PC-3 (cell line): ENCODE results near the gene DTNB. TPM values are rescaled to one million over a fixed set of nuclear protein-coding genes. Genes with fewer than 3 reads are reported as not detected.

Experiments
- ATAC-seq: fragments of 200-7000 bp; cut with Tn5 transposase; 2 replicates; pipeline ENCODE4 v1.9.1; 2020; ENCODE audit warnings: mild to moderate bottlenecking, moderate library complexity
- BruUV-seq: library from RNA; stranded (reverse); fragments of 400-500 nt; replicated peaks from 2 replicates; lab custom pipeline; 2021; lab: Mats Ljungman, UMichigan
- CTCF ChIA-PET: fragments of 300-600 bp; sonication (Branson Sonifier 250); formaldehyde crosslinking; loops from one replicate; lab custom pipeline; 2022; ENCODE audit warnings: antibody characterized with exemption; lab: Charles Lee
- POLR2A ChIA-PET: fragments of 300-600 bp; sonication (Branson Sonifier 250); formaldehyde crosslinking; loops from one replicate; lab custom pipeline; 2022; ENCODE audit warnings: antibody characterized with exemption; ENCODE audit not compliant: unreplicated experiment; lab: Charles Lee
- DNase-seq: peaks from one replicate; pipeline ENCODE4 v3.0.0-alpha.2; 2015
- H2AFZ ChIP-seq: fragments of 300-600 bp; sonication (generic); 2 replicates; pipeline ENCODE4 v1.6.0; 2016; ENCODE audit warnings: antibody characterized with exemption, low read length
- H3F3A ChIP-seq: fragments of 300-600 bp; sonication (generic); one replicate; pipeline ENCODE4 v1.6.0; 2017; ENCODE audit warnings: antibody characterized with exemption, low read length, control low read depth, mild to moderate bottlenecking; ENCODE audit not compliant: unreplicated experiment
- H3K27ac ChIP-seq: fragments of 300-600 bp; sonication (generic); 2 replicates; pipeline ENCODE4 v1.5.1; 2016; ENCODE audit warnings: mild to moderate bottlenecking, low read length
- H3K27me3 ChIP-seq: fragments of 300-600 bp; sonication (generic); 2 replicates; pipeline ENCODE4 v1.6.1; 2016; ENCODE audit warnings: low read length, mixed read lengths
- H3K36me3 ChIP-seq: fragments of 300-600 bp; sonication (generic); 2 replicates; pipeline ENCODE4 v1.6.1; 2016; ENCODE audit warnings: low read depth, mixed run types, low read length, mixed read lengths
- H3K4me1 ChIP-seq: fragments of 300-600 bp; sonication (generic); 2 replicates; pipeline ENCODE4 v1.5.1; 2016; ENCODE audit warnings: low read length; ENCODE audit not compliant: insufficient read depth
- H3K4me2 ChIP-seq: fragments of 300-600 bp; sonication (generic); 2 replicates; pipeline ENCODE4 v1.6.0; 2016; ENCODE audit warnings: low read length
- H3K4me3 ChIP-seq: fragments of 300-600 bp; sonication (generic); 2 replicates; pipeline ENCODE4 v1.5.1; 2016; ENCODE audit warnings: mild to moderate bottlenecking, low read length, mixed read lengths
- H3K79me2 ChIP-seq: fragments of 300-600 bp; sonication (generic); 2 replicates; pipeline ENCODE4 v1.6.1; 2017; ENCODE audit warnings: low read length, mixed read lengths
- H3K9ac ChIP-seq: fragments of 300-600 bp; sonication (generic); 2 replicates; pipeline ENCODE4 v1.6.0; 2016; ENCODE audit warnings: mild to moderate bottlenecking, low read length
- H3K9me2 ChIP-seq: fragments of 300-600 bp; sonication (generic); replicated peaks from 2 replicates; pipeline ENCODE4 v1.6.1; 2016; ENCODE audit warnings: mixed run types, low read length, mixed read lengths
- H3K9me3 ChIP-seq: fragments of 300-600 bp; sonication (generic); 2 replicates; pipeline ENCODE4 v1.6.1; 2016; ENCODE audit warnings: low read length, mixed read lengths
- H4K20me1 ChIP-seq: fragments of 300-600 bp; sonication (generic); 2 replicates; pipeline ENCODE4 v1.6.1; 2016; ENCODE audit warnings: low read length, mixed read lengths
- CTCF ChIP-seq: fragments of 300-600 bp; sonication (generic); conservative IDR thresholded peaks from 2 replicates; pipeline ENCODE4 v1.5.1; 2017; ENCODE audit warnings: antibody characterized with exemption, low read depth, mild to moderate bottlenecking, low read length
- EZH2 ChIP-seq: fragments of 300-600 bp; sonication (generic); IDR thresholded peaks from one replicate; pipeline ENCODE4 v1.6.1; 2017; ENCODE audit warnings: antibody characterized with exemption, mild to moderate bottlenecking, low read length; ENCODE audit not compliant: unreplicated experiment
- EZH2phosphoT487 ChIP-seq: fragments of 300-600 bp; sonication (generic); IDR thresholded peaks from 2 replicates; pipeline ENCODE4 v1.6.1; 2018; ENCODE audit warnings: mild to moderate bottlenecking, antibody characterized with exemption, low read length, borderline replicate concordance
- intact Hi-C: fragments of 100-400 bp; cut with micrococcal nuclease; formaldehyde crosslinking; loops from 2 replicates; pipeline ENCODE4 v1.9.0; 2023
- total RNA-seq: library from RNA; depleted of rRNA; stranded (reverse); fragments of >200 nt; gene quantifications from 2 replicates; pipeline ENCODE4 v1.2.3, GENCODE V29; 2014

The DTNB gene
- total RNA-seq, 1 experiment from 2014 or later = 23.1 TPM

GRCh38 chr2:25339211-25339674, 334.1 kb downstream of the DTNB start:
- Histone ChIP-seq H3K27me3 (no peaks in the 10 kb centered on the region), H3K36me3 (no peaks in the 10 kb centered on the region), H3F3A (no peaks in the 10 kb centered on the region), H4K20me1 (no peaks in the 10 kb centered on the region), H3K4me3 (no peak overlapping the region), H3K9me3 (no peaks in the 10 kb centered on the region), H2AFZ (no peak overlapping the region), H3K27ac (no peak overlapping the region), H3K4me2 (no peak overlapping the region), H3K79me2 (no peaks in the 10 kb centered on the region), H3K4me1 (0 out of 2 replicates have a peak, but pooled peaks cover 4% of the 10 kb centered on the region), H3K9me2 (no peaks in the 10 kb centered on the region), H3K9ac (no peak overlapping the region)
- BruUV-seq = no TSS peak
- CTCF ChIA-PET = no interaction called here
- no peak for ATAC-seq
- TF ChIP-seq EZH2 (no peak), CTCF (no peak), EZH2phosphoT487 (no peak)
- intact Hi-C loops = no loop called here
- POLR2A ChIA-PET = no interaction called here
- DNase-seq = no peak

- no peak overlapping the region for H3K27ac ChIP-seq
- H3K4me2 ChIP-seq = no peak overlapping the region
- H3K9ac ChIP-seq = no peak overlapping the region
- H4K20me1 ChIP-seq = no peaks in the 10 kb centered on the region
- H2AFZ ChIP-seq = no peak overlapping the region
- H3K79me2 ChIP-seq = no peaks in the 10 kb centered on the region
- no peak for ATAC-seq
- no peaks in the 10 kb centered on the region for H3F3A ChIP-seq
- ChIA-PET POLR2A (no interaction called here), CTCF (no interaction called here)
- no peaks in the 10 kb centered on the region for H3K9me3 ChIP-seq
- H3K4me3 ChIP-seq = no peak overlapping the region
- BruUV-seq = TSS peak; percentile 34
- 0 out of 2 replicates have a peak, but pooled peaks cover 4% of the 10 kb centered on the region for H3K4me1 ChIP-seq
- H3K9me2 ChIP-seq = no peaks in the 10 kb centered on the region
- H3K36me3 ChIP-seq = no peaks in the 10 kb centered on the region
- intact Hi-C loops = no loop called here
- DNase-seq = no peak
- H3K27me3 ChIP-seq = no peaks in the 10 kb centered on the region
- TF ChIP-seq EZH2phosphoT487 (no peak), CTCF (no peak), EZH2 (no peak)
These were observed 335.0 kb downstream of the DTNB start for GRCh38 chr2:25338401-25338800.

GRCh38 chr2:25337891-25338290, 335.5 kb downstream of the DTNB start:
- ATAC-seq = no peak
- H3K9me3 ChIP-seq = no peaks in the 10 kb centered on the region
- no peaks in the 10 kb centered on the region for H4K20me1 ChIP-seq
- H3K4me3 ChIP-seq = no peak overlapping the region
- no TSS peak for BruUV-seq
- DNase-seq = no peak
- no peaks in the 10 kb centered on the region for H3K9me2 ChIP-seq
- H3K9ac ChIP-seq = no peak overlapping the region
- no peak overlapping the region for H3K4me2 ChIP-seq
- no peaks in the 10 kb centered on the region for H3K36me3 ChIP-seq
- ChIA-PET CTCF (no interaction called here), POLR2A (no interaction called here)
- TF ChIP-seq EZH2 (no peak), CTCF (no peak), EZH2phosphoT487 (no peak)
- no peak overlapping the region for H2AFZ ChIP-seq
- H3K27ac ChIP-seq = no peak overlapping the region
- 0 out of 2 replicates have a peak, but pooled peaks cover 4% of the 10 kb centered on the region for H3K4me1 ChIP-seq
- intact Hi-C loops = no loop called here
- no peaks in the 10 kb centered on the region for H3F3A ChIP-seq
- no peaks in the 10 kb centered on the region for H3K27me3 ChIP-seq
- no peaks in the 10 kb centered on the region for H3K79me2 ChIP-seq
